PC-9 (cell line): ENCODE measurements around the gene PITPNM1. TPM values are rescaled to one million over a fixed set of nuclear protein-coding genes. Genes with fewer than 3 reads are reported as not detected.

ENCODE experiments used
- BruUV-seq: library from RNA; stranded (reverse); fragments of 400-500 nt; replicated peaks from 2 replicates; lab custom pipeline; 2021; lab: Mats Ljungman, UMichigan
- CTCF ChIA-PET: fragments of 300-600 bp; sonication (Branson Sonifier 250); formaldehyde crosslinking; loops from one replicate; lab custom pipeline; 2022; ENCODE audit warnings: antibody characterized with exemption; lab: Charles Lee
- POLR2A ChIA-PET: fragments of 300-600 bp; sonication (Branson Sonifier 250); formaldehyde crosslinking; loops from one replicate; lab custom pipeline; 2022; ENCODE audit warnings: antibody characterized with exemption; ENCODE audit not compliant: unreplicated experiment; lab: Charles Lee
- DNase-seq, 2 experiments: peaks; one replicate each; pipeline versions ENCODE4 v3.0.0 to v3.0.0-alpha.2; 2015 to 2022; ENCODE audit warnings: mixed read lengths in 1 of 2
- H2AFZ ChIP-seq: fragments of 200-600 bp; sonication (generic); 2 replicates; pipeline ENCODE4 v1.8.1; 2017; ENCODE audit warnings: antibody characterized with exemption
- H3F3A ChIP-seq: fragments of 200-600 bp; sonication (generic); 2 replicates; pipeline ENCODE4 v1.8.1; 2017; ENCODE audit warnings: antibody characterized with exemption, mild to moderate bottlenecking, low read depth; ENCODE audit not compliant: insufficient read depth
- H3K27ac ChIP-seq: fragments of 200-600 bp; sonication (generic); 2 replicates; pipeline ENCODE4 v1.6.1; 2016; ENCODE audit warnings: mixed run types
- H3K27me3 ChIP-seq: fragments of 200-600 bp; sonication (generic); 2 replicates; pipeline ENCODE4 v1.6.1; 2016; ENCODE audit warnings: low read depth, mixed run types; ENCODE audit not compliant: insufficient read depth
- H3K36me3 ChIP-seq: fragments of 200-600 bp; sonication (generic); 2 replicates; pipeline ENCODE4 v1.6.1; 2016; ENCODE audit warnings: low read depth, mixed run types
- H3K4me1 ChIP-seq: fragments of 200-600 bp; sonication (generic); replicated peaks from 2 replicates; pipeline ENCODE4 v1.6.1; 2016; ENCODE audit warnings: mixed run types; ENCODE audit not compliant: insufficient read depth
- H3K4me2 ChIP-seq: fragments of 200-600 bp; sonication (generic); 2 replicates; pipeline ENCODE4 v1.6.1; 2017; ENCODE audit warnings: mixed run types
- H3K4me3 ChIP-seq: fragments of 200-600 bp; sonication (generic); 2 replicates; pipeline ENCODE4 v1.6.1; 2016; ENCODE audit warnings: mixed run types
- H3K79me2 ChIP-seq: fragments of 200-600 bp; sonication (generic); 2 replicates; pipeline ENCODE4 v1.6.1; 2017; ENCODE audit warnings: low read depth, mixed run types
- H3K9me2 ChIP-seq: fragments of 200-600 bp; sonication (generic); 2 replicates; pipeline ENCODE4 v1.8.1; 2017; ENCODE audit warnings: mild to moderate bottlenecking; ENCODE audit not compliant: insufficient read depth
- H3K9me3 ChIP-seq: fragments of 200-600 bp; sonication (generic); 2 replicates; pipeline ENCODE4 v1.8.1; 2016; ENCODE audit warnings: low read depth; ENCODE audit not compliant: insufficient read depth
- H4K20me1 ChIP-seq: fragments of 200-600 bp; sonication (generic); 2 replicates; pipeline ENCODE4 v1.8.1; 2017; ENCODE audit not compliant: insufficient read depth
- EZH2 ChIP-seq: fragments of 200-600 bp; sonication (generic); IDR thresholded peaks from 2 replicates; pipeline ENCODE4 v1.8.0; 2017; ENCODE audit warnings: antibody characterized with exemption, low read depth
- intact Hi-C: fragments of 100-400 bp; cut with micrococcal nuclease; formaldehyde crosslinking; loops from one replicate; pipeline ENCODE4 v1.10.0; 2022; ENCODE audit not compliant: unreplicated experiment
- total RNA-seq: library from RNA; stranded (reverse); gene quantifications from 2 replicates; pipeline ENCODE4 v1.2.3, GENCODE V29; 2021
- TF ChIP-seq, protein P1 (sequence below): fragments of 200-600 bp; sonication (generic); conservative IDR thresholded peaks from 2 replicates; pipeline ENCODE4 v1.6.1; 2017; ENCODE audit warnings: mixed run types, antibody characterized with exemption, mild to moderate bottlenecking, moderate library complexity

Gene PITPNM1
- total RNA-seq, 1 experiment from 2014 or later = 84.0 TPM

DNA sequence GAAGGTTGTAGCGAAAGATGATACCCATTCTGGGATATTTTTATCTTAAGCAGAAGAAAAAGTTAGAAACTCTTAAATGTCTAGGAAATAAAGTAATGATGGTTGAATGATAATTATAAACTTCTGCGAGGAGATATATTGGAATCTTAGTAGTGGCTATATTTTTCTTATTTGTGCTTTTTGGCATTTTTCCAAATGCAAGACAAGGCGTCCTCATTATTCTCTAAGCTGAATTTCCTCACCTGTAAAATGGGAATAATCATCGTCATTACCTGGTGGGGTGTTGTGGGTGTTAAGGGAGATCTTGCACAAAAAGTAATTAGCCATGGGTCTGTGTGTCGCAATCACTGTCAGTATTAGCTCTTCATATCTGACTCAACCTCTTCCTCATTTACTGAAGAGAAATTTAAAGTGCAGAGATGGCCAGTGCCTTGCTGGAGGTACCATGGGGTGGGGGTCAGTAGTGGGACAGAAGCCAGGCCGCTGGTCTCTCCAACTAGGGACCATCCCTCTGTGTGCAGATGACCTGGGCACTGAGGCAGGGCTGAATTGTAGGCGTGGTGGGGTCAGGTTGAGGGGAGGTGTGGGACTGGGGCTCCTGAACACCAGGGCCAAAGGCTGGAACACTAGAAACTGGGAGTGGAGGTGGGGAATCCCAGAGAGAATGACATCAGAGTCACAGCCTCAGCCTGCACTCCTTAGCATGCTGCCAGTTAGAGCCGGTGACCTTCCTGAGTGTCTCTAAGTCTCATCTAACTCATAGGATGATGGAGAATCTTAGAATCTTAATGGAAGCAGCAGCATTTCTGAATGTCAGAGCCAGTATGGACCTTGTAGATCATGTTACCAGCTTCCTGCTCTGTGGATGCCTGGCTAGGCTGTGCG lies 4.1 kb downstream of the PITPNM1 start:
- Histone ChIP-seq H3K27me3 (no peaks in the 10 kb centered on the region), H2AFZ (no peak overlapping the region), H3K36me3 (peaks cover 7% of the 10 kb centered on the region; the same call in 1 of the 2 replicates), H3F3A (peaks cover 29% of the 10 kb centered on the region), H4K20me1 (no peaks in the 10 kb centered on the region), H3K4me2 (no peak overlapping the region), H3K27ac (no peak overlapping the region), H3K4me1 (peaks cover 18% of the 10 kb centered on the region), H3K4me3 (no peak overlapping the region), H3K9me2 (no peaks in the 10 kb centered on the region), H3K9me3 (no peaks in the 10 kb centered on the region), H3K79me2 (peaks cover 19% of the 10 kb centered on the region)
- ChIA-PET CTCF (interaction anchor here (0.5 kb wide), 1 partner anchor 238 kb away, joined by 9 read pairs; no protein-coding TSS in a partner anchor), POLR2A (no interaction called here)
- no peak for TF ChIP-seq EZH2
- TF ChIP-seq, protein P1, sequence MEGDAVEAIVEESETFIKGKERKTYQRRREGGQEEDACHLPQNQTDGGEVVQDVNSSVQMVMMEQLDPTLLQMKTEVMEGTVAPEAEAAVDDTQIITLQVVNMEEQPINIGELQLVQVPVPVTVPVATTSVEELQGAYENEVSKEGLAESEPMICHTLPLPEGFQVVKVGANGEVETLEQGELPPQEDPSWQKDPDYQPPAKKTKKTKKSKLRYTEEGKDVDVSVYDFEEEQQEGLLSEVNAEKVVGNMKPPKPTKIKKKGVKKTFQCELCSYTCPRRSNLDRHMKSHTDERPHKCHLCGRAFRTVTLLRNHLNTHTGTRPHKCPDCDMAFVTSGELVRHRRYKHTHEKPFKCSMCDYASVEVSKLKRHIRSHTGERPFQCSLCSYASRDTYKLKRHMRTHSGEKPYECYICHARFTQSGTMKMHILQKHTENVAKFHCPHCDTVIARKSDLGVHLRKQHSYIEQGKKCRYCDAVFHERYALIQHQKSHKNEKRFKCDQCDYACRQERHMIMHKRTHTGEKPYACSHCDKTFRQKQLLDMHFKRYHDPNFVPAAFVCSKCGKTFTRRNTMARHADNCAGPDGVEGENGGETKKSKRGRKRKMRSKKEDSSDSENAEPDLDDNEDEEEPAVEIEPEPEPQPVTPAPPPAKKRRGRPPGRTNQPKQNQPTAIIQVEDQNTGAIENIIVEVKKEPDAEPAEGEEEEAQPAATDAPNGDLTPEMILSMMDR = no peak
- DNase-seq = no peak
- no TSS peak for BruUV-seq
- intact Hi-C loops = no loop called here

DNA sequence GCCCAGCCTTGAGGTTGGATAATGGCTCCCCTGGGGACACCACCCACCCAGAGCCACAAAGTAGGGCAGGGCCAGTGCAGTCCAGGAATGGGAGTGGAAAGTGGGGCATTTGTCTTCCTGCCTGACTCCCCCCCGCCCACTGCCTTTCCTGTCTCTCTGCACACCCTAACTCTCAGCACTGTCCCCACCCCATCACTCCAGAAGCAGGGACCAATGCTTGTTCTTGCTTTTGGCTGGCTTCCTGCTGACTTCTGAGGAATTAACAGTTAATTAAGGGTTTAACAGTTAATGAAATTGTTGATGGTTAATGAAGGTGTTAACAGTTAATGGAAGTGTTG lies 4.7 kb downstream of the PITPNM1 start:
- H3K79me2 ChIP-seq = peaks cover 19% of the 10 kb centered on the region
- H3K4me2 ChIP-seq = no peak overlapping the region
- TF ChIP-seq, protein P1 = no peak
- no peak for TF ChIP-seq EZH2
- no peaks in the 10 kb centered on the region for H3K27me3 ChIP-seq
- H3K9me3 ChIP-seq = no peaks in the 10 kb centered on the region
- H3K27ac ChIP-seq = no peak overlapping the region
- no TSS peak for BruUV-seq
- intact Hi-C loops = no loop called here
- H4K20me1 ChIP-seq = no peaks in the 10 kb centered on the region
- CTCF ChIA-PET = no interaction called here
- no peak for DNase-seq
- peaks cover 14% of the 10 kb centered on the region for H3K4me1 ChIP-seq
- H3F3A ChIP-seq = peaks cover 24% of the 10 kb centered on the region
- H3K36me3 ChIP-seq = peaks cover 7% of the 10 kb centered on the region; the same call in 1 of the 2 replicates
- H3K9me2 ChIP-seq = no peaks in the 10 kb centered on the region
- no peak overlapping the region for H2AFZ ChIP-seq
- POLR2A ChIA-PET = no interaction called here
- no peak overlapping the region for H3K4me3 ChIP-seq

DNA sequence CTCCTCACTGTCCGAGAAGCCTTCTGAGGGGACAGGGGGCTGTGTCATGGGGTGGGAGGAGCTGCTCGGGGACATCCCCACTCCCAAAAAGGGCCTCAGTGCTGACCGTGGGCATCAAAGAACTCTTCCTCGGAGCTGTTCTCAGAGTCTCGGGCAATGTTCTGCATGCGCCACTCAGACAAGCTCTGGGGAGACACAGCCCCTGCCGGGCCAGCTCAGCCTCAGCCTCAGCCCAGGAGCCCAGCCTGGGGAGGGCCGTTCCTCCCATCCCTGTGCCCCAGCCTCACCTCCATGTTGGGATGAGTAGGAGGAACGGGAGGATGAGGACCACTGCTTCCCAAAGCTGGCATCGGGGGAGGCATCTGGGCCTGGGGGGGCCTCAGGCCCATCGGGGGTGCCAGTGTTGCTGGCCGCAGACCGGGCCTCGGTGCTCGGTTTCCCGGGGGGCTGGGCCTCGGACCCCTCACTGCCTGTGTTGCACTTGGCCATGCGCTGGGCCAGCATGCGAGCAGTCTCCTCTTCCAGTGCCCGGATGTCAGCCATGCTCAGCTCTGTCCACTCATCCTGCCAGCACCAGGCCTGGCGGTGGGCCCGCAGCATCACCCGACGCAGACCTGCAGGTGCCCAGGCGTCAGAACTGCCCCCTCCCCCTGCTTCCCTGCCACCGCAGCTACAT lies 5.2 kb downstream of the PITPNM1 start:
- no TSS peak for BruUV-seq
- H3K9me3 ChIP-seq = no peaks in the 10 kb centered on the region
- POLR2A ChIA-PET = no interaction called here
- no peak overlapping the region for H3K4me3 ChIP-seq
- CTCF ChIA-PET = no interaction called here
- DNase-seq = no peak
- peaks cover 12% of the 10 kb centered on the region for H3K4me1 ChIP-seq
- peaks cover 20% of the 10 kb centered on the region for H3F3A ChIP-seq
- H3K4me2 ChIP-seq = no peak overlapping the region
- intact Hi-C loops = no loop called here
- H3K36me3 ChIP-seq = peaks cover 7% of the 10 kb centered on the region; the same call in 1 of the 2 replicates
- no peaks in the 10 kb centered on the region for H3K27me3 ChIP-seq
- H2AFZ ChIP-seq = no peak overlapping the region
- TF ChIP-seq, protein P1 = no peak
- TF ChIP-seq EZH2 = no peak
- H3K79me2 ChIP-seq = peaks cover 19% of the 10 kb centered on the region
- no peak overlapping the region for H3K27ac ChIP-seq
- no peaks in the 10 kb centered on the region for H3K9me2 ChIP-seq
- no peaks in the 10 kb centered on the region for H4K20me1 ChIP-seq
